Stomach (tissue), 9 donors: Measurements from ENCODE around the gene DHRS9. TPM values are rescaled to one million over a fixed set of nuclear protein-coding genes. Genes with fewer than 3 reads are reported as not detected.

ENCODE experiments used
- DNase-seq, 2 donors: peaks; one replicate each; pipeline versions ENCODE4 v3.0.0 to v3.0.0-alpha.2; 2013 to 2019
- H3K27ac ChIP-seq, 5 donors: fragments of 200-600 bp in 4 of 5; sonication (generic) in 4 of 5; one replicate each; pipeline ENCODE4 v1.5.1; 2013 to 2019; ENCODE audit warnings: mild to moderate bottlenecking in 1 of 5, moderate library complexity in 1 of 5
- H3K27me3 ChIP-seq, 3 donors: fragments of 200-600 bp; sonication (generic); one replicate each; pipeline ENCODE4 v1.5.1; 2017 to 2019; ENCODE audit warnings: mixed run types in 1 of 3
- H3K36me3 ChIP-seq, 4 donors: fragments of 200-600 bp; sonication (generic); 1 replicate in 3 of 4; 2 replicates in 1 of 4; pipeline ENCODE4 v1.5.1; 2016 to 2019
- H3K4me1 ChIP-seq, 4 donors: fragments of 200-600 bp; sonication (generic); one replicate each; pipeline ENCODE4 v1.5.1; 2016 to 2019
- H3K4me3 ChIP-seq, 4 donors: fragments of 200-600 bp; sonication (generic) in 3 of 4; one replicate each; pipeline ENCODE4 v1.5.1; 2016 to 2019; ENCODE audit warnings: mild to moderate bottlenecking in 1 of 4
- H3K9me3 ChIP-seq, 4 donors: fragments of 200-600 bp; sonication (generic); one replicate each; pipeline ENCODE4 v1.5.1; 2016 to 2019
- EP300 ChIP-seq: sonication (generic); formaldehyde crosslinking; IDR thresholded peaks from one replicate; pipeline ENCODE4 v1.6.1; 2017; ENCODE audit warnings: antibody characterized with exemption
- POLR2A ChIP-seq, 4 donors: fragments of 450-650 bp; IDR thresholded peaks; one replicate each; pipeline ENCODE4 v1.6.1; 2016; ENCODE audit warnings: antibody characterized with exemption in 4 of 4, control low read depth in 2 of 4, mild to moderate bottlenecking in 1 of 4, moderate library complexity in 1 of 4
- POLR2AphosphoS5 ChIP-seq, 3 donors: sonication (generic); formaldehyde crosslinking; IDR thresholded peaks; one replicate each; pipeline ENCODE4 v1.6.1; 2016; ENCODE audit warnings: antibody characterized with exemption in 3 of 3
- WGBS, 5 donors: extraction: QIAGEN DNeasy Blood & Tissue Kit in 3 of 5; methylation state at CpG; one replicate each; pipeline versions ENCODE4 v1.1.5 to v1.1.7; 2013 to 2018; 5-methylcytosine and 5-hydroxymethylcytosine counted together
- intact Hi-C: fragments of 100-400 bp; cut with DNase I; formaldehyde crosslinking; loops from one replicate; pipeline ENCODE4 v1.15.1; 2023; ENCODE audit warnings: low total_unique reads
- polyA plus RNA-seq, 3 donors: library from polyadenylated mRNA; stranded (reverse); fragments of 200-250 nt; gene quantifications; one replicate each; pipeline ENCODE4 v1.2.3, GENCODE V29; 2013
- total RNA-seq, 5 donors: library from RNA; depleted of rRNA; stranded (reverse); fragments of >200 nt; gene quantifications; one replicate each; pipeline versions ENCODE4 v1.1.0 to v1.2.3, GENCODE V29; 2014 to 2016
- TF ChIP-seq, protein P1 (sequence below), 7 experiments: fragments of 450-650 bp in 4 of 7; fragments of 200-600 bp in 3 of 7; sonication (generic) in 3 of 7; IDR thresholded peaks; one replicate each; pipeline ENCODE4 v1.5.1; 2016 to 2019; ENCODE audit warnings: antibody characterized with exemption in 7 of 7, control low read depth in 2 of 7, mild to moderate bottlenecking in 1 of 7
- donor health status: healthy with polysubstance abuse.
- donor health status: Bipolar disorder and iron deficiency.
- donor health status: healthy.

DHRS9 gene
- total and polyA plus RNA-seq, 8 donors: 1.3 to 19.3 (median 2.6) TPM; not detected in 1

DNA sequence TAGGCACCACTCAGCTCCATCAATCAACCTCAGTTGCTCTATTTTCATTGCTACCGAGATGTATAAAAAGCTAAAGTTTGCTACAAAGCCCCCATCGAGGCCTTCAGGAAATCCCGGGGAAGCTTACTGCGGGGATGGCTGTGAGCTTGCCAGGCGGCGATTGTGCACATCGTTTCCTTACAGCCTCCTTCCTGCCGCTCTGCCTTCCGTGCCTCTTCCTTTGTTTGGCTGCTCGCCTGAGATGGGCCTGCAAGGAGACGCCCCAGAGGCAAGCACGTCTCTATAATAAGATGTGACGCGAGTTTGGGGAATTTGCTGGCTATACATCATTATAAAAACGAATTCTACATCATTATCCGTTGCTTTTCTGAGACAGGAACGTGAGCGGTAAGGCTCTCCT, 41.6 kb downstream of the DHRS9 start:
- intact Hi-C loops: no loop called here
- Histone ChIP-seq H3K4me1 (peaks cover 0 to 16% (median 5%) of the 10 kb centered on the region in 4 donors), H3K4me3 (no peak overlapping the region), H3K9me3 (no peaks in the 10 kb centered on the region), H3K27me3 (no peaks in the 10 kb centered on the region), H3K27ac (no peak overlapping the region), H3K36me3 (no peaks in the 10 kb centered on the region)
- no peak for TF ChIP-seq POLR2A (IDR thresholded peaks at IDR 0.05)
- TF ChIP-seq EP300: no peak
- TF ChIP-seq POLR2AphosphoS5 (IDR thresholded peaks at IDR 0.05): no peak
- TF ChIP-seq, protein P1, sequence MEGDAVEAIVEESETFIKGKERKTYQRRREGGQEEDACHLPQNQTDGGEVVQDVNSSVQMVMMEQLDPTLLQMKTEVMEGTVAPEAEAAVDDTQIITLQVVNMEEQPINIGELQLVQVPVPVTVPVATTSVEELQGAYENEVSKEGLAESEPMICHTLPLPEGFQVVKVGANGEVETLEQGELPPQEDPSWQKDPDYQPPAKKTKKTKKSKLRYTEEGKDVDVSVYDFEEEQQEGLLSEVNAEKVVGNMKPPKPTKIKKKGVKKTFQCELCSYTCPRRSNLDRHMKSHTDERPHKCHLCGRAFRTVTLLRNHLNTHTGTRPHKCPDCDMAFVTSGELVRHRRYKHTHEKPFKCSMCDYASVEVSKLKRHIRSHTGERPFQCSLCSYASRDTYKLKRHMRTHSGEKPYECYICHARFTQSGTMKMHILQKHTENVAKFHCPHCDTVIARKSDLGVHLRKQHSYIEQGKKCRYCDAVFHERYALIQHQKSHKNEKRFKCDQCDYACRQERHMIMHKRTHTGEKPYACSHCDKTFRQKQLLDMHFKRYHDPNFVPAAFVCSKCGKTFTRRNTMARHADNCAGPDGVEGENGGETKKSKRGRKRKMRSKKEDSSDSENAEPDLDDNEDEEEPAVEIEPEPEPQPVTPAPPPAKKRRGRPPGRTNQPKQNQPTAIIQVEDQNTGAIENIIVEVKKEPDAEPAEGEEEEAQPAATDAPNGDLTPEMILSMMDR (IDR thresholded peaks at IDR 0.05): no peak
- DNase-seq: no peak
- WGBS, 5 donors: 61 to 74% (median 67%) methylated on average over 18 of the region's 18 CpGs

GRCh38 chr2:169112841-169113240, 43.5 kb downstream of the DHRS9 start:
- Histone ChIP-seq H3K27ac (no peak overlapping the region), H3K36me3 (no peaks in the 10 kb centered on the region), H3K4me3 (no peak overlapping the region), H3K4me1 (peaks cover 0 to 11% (median 5%) of the 10 kb centered on the region in 4 donors), H3K27me3 (no peaks in the 10 kb centered on the region), H3K9me3 (no peaks in the 10 kb centered on the region)
- TF ChIP-seq, protein P1 (IDR thresholded peaks at IDR 0.05): no peak
- no peak for TF ChIP-seq EP300
- TF ChIP-seq POLR2AphosphoS5 (IDR thresholded peaks at IDR 0.05): no peak
- TF ChIP-seq POLR2A (IDR thresholded peaks at IDR 0.05): no peak
- DNase-seq: no peak
- intact Hi-C loops: no loop called here
- 82 to 92% (median 84%) methylated on average over 6 of the region's 6 CpGs for WGBS, 5 donors

DNA sequence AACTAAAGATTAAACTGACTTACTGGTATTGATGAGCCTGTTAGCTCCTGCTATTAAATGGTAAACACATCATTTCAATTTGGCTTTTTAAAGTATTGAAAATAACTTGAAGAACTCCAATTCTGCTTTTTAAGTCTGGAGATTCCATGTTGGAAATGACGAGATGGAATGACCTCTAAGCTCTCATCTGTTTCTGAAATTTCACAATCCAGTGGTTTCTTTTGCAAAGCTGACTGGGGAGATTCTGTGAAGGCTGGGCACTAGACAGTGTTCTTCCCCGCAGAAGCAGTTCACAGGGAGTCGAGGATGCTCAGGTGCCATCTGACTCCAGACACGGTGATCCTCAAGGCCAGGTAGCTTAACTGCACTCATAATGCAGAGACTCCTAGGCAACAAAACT, 44.7 kb downstream of the DHRS9 start:
- Histone ChIP-seq H3K4me1 (peaks cover 0 to 11% (median 5%) of the 10 kb centered on the region in 4 donors), H3K4me3 (no peak overlapping the region), H3K27me3 (no peaks in the 10 kb centered on the region), H3K27ac (no peak overlapping the region), H3K36me3 (no peaks in the 10 kb centered on the region), H3K9me3 (no peaks in the 10 kb centered on the region)
- no peak for DNase-seq
- TF ChIP-seq, protein P1 (IDR thresholded peaks at IDR 0.05): no peak
- TF ChIP-seq POLR2A (IDR thresholded peaks at IDR 0.05): no peak
- no peak for TF ChIP-seq POLR2AphosphoS5 (IDR thresholded peaks at IDR 0.05)
- TF ChIP-seq EP300: no peak
- WGBS, 5 donors: 78 to 95% (median 88%) methylated on average over 4 of the region's 4 CpGs
- intact Hi-C loops: no loop called here

DNA sequence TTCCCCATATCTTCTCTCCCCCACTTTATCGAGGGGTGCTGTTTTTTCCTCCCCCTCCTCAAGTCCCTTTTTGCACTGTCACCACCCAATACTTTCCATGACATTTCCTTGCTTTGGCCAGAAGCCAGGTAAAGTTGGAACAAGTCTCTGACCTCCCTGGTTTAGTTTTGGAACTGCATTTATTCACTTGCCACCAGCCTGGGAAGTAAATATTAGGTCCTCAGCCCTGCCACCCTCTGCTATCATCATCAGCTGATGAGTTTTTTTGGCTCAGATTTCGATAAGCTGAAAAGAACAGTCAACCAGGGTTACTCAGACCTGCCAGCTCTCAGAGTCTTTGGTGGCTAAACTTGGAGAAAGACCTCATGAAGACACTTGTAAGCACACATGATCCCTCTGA, 47.0 kb downstream of the DHRS9 start:
- DNase-seq: no peak
- Histone ChIP-seq H3K4me1 (no peaks in the 10 kb centered on the region), H3K27ac (no peak overlapping the region), H3K4me3 (no peak overlapping the region), H3K36me3 (no peaks in the 10 kb centered on the region), H3K9me3 (no peaks in the 10 kb centered on the region), H3K27me3 (no peaks in the 10 kb centered on the region)
- 17 to 48% (median 23%) methylated on average over 2 of the region's 2 CpGs for WGBS, 5 donors
- intact Hi-C loops: no loop called here
- TF ChIP-seq POLR2A (IDR thresholded peaks at IDR 0.05) (no peak), EP300 (no peak), POLR2AphosphoS5 (IDR thresholded peaks at IDR 0.05) (no peak)
- TF ChIP-seq, protein P1 (IDR thresholded peaks at IDR 0.05): no peak
